H1 (cell line): ENCODE measurements around the gene ZFP90. TPM values are rescaled to one million over a fixed set of nuclear protein-coding genes. Genes with fewer than 3 reads are reported as not detected.

Experiments used
- CTCF ChIA-PET: fragments of 300-600 bp; sonication (Branson Sonifier 250); formaldehyde crosslinking; loops from one replicate; lab custom pipeline; 2021; ENCODE audit not compliant: partially characterized antibody; lab: Charles Lee
- POLR2A ChIA-PET: fragments of 300-600 bp; sonication (Branson Sonifier 250); formaldehyde crosslinking; loops from one replicate; lab custom pipeline; 2021; ENCODE audit warnings: inconsistent platforms; ENCODE audit not compliant: partially characterized antibody; lab: Charles Lee
- DNase-seq, 2 experiments: peaks; one replicate each; pipeline versions ENCODE4 v3.0.0 to v3.0.0-alpha.2; 2010 to 2022; ENCODE audit warnings: low spot score in 2 of 2, low read depth in 1 of 2, mixed read lengths in 1 of 2
- FAIRE-seq: peaks from 2 replicates; lab custom pipeline; 2011; peaks lifted over from hg19 to GRCh38; lab: Jason Lieb, UNC
- H2AFZ ChIP-seq: 2 replicates; pipeline ENCODE4 v1.8.1; 2012; ENCODE audit warnings: low read length, inconsistent platforms
- H2AK5ac ChIP-seq: 2 replicates; pipeline ENCODE4 v1.6.1; 2013; ENCODE audit warnings: low read depth, low read length
- H2BK120ac ChIP-seq: replicated peaks from 2 replicates; pipeline ENCODE3; 2013; ENCODE audit warnings: low read depth, low read length, inconsistent platforms
- H2BK12ac ChIP-seq: 2 replicates; pipeline ENCODE4 v1.6.1; 2013; ENCODE audit warnings: low read depth, low read length
- H2BK15ac ChIP-seq: 2 replicates; pipeline ENCODE4 v1.6.1; 2013; ENCODE audit warnings: low read length
- H2BK20ac ChIP-seq: 2 replicates; pipeline ENCODE4 v1.6.1; 2013; ENCODE audit warnings: low read length
- H2BK5ac ChIP-seq: 2 replicates; pipeline ENCODE4 v1.6.1; 2013; ENCODE audit warnings: low read depth, low read length
- H3K14ac ChIP-seq: 2 replicates; pipeline ENCODE4 v1.6.1; 2013; ENCODE audit warnings: inconsistent platforms; ENCODE audit not compliant: insufficient read length
- H3K18ac ChIP-seq: 2 replicates; pipeline ENCODE4 v1.6.1; 2013; ENCODE audit warnings: low read length; ENCODE audit errors: extremely low read depth
- H3K23ac ChIP-seq: 2 replicates; pipeline ENCODE4 v1.6.1; 2013; ENCODE audit warnings: inconsistent platforms; ENCODE audit not compliant: insufficient read length
- H3K23me2 ChIP-seq: 2 replicates; pipeline ENCODE4 v1.6.1; 2013; ENCODE audit warnings: low read depth, low read length
- H3K27ac ChIP-seq: 2 replicates; pipeline ENCODE4 v1.6.1; 2011; ENCODE audit warnings: low read depth, low read length, inconsistent platforms
- H3K27me3 ChIP-seq, 4 experiments: replicated peaks in 1 of 4; 1 replicate in 1 of 4; 2 replicates in 3 of 4; pipeline versions ENCODE4 v1.6.1 to v1.8.1; 2011 to 2013; ENCODE audit warnings: low read length in 3 of 4, mild to moderate bottlenecking in 3 of 4, inconsistent platforms in 2 of 4, mixed read lengths in 2 of 4, moderate library complexity in 1 of 4; ENCODE audit not compliant: control insufficient read depth in 3 of 4, insufficient read depth in 3 of 4; ENCODE audit errors: extremely low read depth in 1 of 4
- H3K36me3 ChIP-seq, 4 experiments: 2 replicates each; pipeline versions ENCODE4 v1.6.1 to v1.8.1; 2011 to 2013; ENCODE audit warnings: mild to moderate bottlenecking in 4 of 4, low read length in 3 of 4, moderate library complexity in 2 of 4, control low read depth in 1 of 4, inconsistent platforms in 1 of 4; ENCODE audit not compliant: insufficient read depth in 4 of 4, control insufficient read depth in 2 of 4
- H3K4ac ChIP-seq: replicated peaks from 2 replicates; pipeline ENCODE3; 2013; ENCODE audit warnings: low read length, low read depth, mixed read lengths, inconsistent platforms; ENCODE audit not compliant: insufficient read length
- H3K4me1 ChIP-seq, 4 experiments: replicated peaks in 1 of 4; 1 replicate in 1 of 4; 2 replicates in 3 of 4; pipeline versions ENCODE4 v1.6.1 to v1.8.1; 2011 to 2013; ENCODE audit warnings: low read length in 3 of 4, inconsistent platforms in 2 of 4, mixed read lengths in 1 of 4; ENCODE audit not compliant: insufficient read depth in 4 of 4, control insufficient read depth in 3 of 4
- H3K4me2 ChIP-seq, 2 experiments: 2 replicates each; pipeline versions ENCODE4 v1.6.1 to v1.8.1; 2011 to 2013; ENCODE audit warnings: low read depth in 2 of 2, low read length in 2 of 2, control low read depth in 1 of 2, inconsistent platforms in 1 of 2, mild to moderate bottlenecking in 1 of 2; ENCODE audit not compliant: insufficient read depth in 1 of 2
- H3K4me3 ChIP-seq, 4 experiments: fragments of 200-600, 300-600 bp in 1 of 4; sonication (generic), shearing (Covaris generic), sonication (Bioruptor Twin) in 1 of 4; 2 replicates each; pipeline versions ENCODE4 v1.5.1 to v1.8.1; 2011 to 2016; ENCODE audit warnings: low read length in 4 of 4, low read depth in 3 of 4, control low read depth in 2 of 4, inconsistent platforms in 2 of 4, mild to moderate bottlenecking in 2 of 4, mixed read lengths in 1 of 4, moderate library complexity in 1 of 4; ENCODE audit not compliant: insufficient read depth in 2 of 4; ENCODE audit errors: extremely low read depth in 1 of 4
- H3K56ac ChIP-seq: replicated peaks from 2 replicates; pipeline ENCODE3; 2013; ENCODE audit warnings: low read depth, mild to moderate bottlenecking, mixed read lengths, low read length, inconsistent platforms; ENCODE audit not compliant: insufficient read length
- H3K79me1 ChIP-seq: 2 replicates; pipeline ENCODE4 v1.6.1; 2013; ENCODE audit warnings: low read depth, low read length, control low read depth
- H3K79me2 ChIP-seq, 2 experiments: 2 replicates each; pipeline versions ENCODE4 v1.6.1 to v1.8.1; 2012 to 2013; ENCODE audit warnings: low read length in 2 of 2, mild to moderate bottlenecking in 2 of 2, inconsistent platforms in 1 of 2; ENCODE audit not compliant: insufficient read depth in 2 of 2, control insufficient read depth in 1 of 2
- H3K9ac ChIP-seq, 4 experiments: replicated peaks in 1 of 4; 1 replicate in 1 of 4; 2 replicates in 3 of 4; pipeline versions ENCODE4 v1.6.1 to v1.8.1; 2011 to 2013; ENCODE audit warnings: low read depth in 3 of 4, low read length in 3 of 4, control low read depth in 2 of 4, mild to moderate bottlenecking in 2 of 4, moderate library complexity in 2 of 4, inconsistent platforms in 1 of 4; ENCODE audit errors: extremely low read depth in 1 of 4
- H3K9me3 ChIP-seq, 2 experiments: 2 replicates each; pipeline versions ENCODE4 v1.6.1 to v1.8.1; 2012 to 2013; ENCODE audit warnings: mild to moderate bottlenecking in 2 of 2, moderate library complexity in 2 of 2, control low read depth in 1 of 2, inconsistent platforms in 1 of 2, low read depth in 1 of 2, low read length in 1 of 2, mixed read lengths in 1 of 2; ENCODE audit not compliant: insufficient read depth in 2 of 2
- H4K20me1 ChIP-seq, 2 experiments: replicated peaks in 1 of 2; 2 replicates each; pipeline versions ENCODE3 to v1.8.1; 2011 to 2013; ENCODE audit warnings: inconsistent platforms in 2 of 2, low read length in 2 of 2, mild to moderate bottlenecking in 1 of 2; ENCODE audit not compliant: insufficient read depth in 2 of 2, control insufficient read depth in 1 of 2
- H4K5ac ChIP-seq: 2 replicates; pipeline ENCODE4 v1.6.1; 2013; ENCODE audit warnings: low read length, low read depth, mixed read lengths, inconsistent platforms; ENCODE audit not compliant: insufficient read length
- H4K8ac ChIP-seq: 2 replicates; pipeline ENCODE4 v1.8.0; 2013; ENCODE audit warnings: mild to moderate bottlenecking, moderate library complexity, low read length, inconsistent platforms; ENCODE audit not compliant: insufficient read depth; ENCODE audit errors: extremely low read depth
- H4K91ac ChIP-seq: replicated peaks from 2 replicates; pipeline ENCODE3; 2013; ENCODE audit warnings: low read length, mixed read lengths, inconsistent platforms; ENCODE audit not compliant: insufficient read length
- NRF1 ChIP-seq: IDR thresholded peaks from 2 replicates; pipeline ENCODE4 v1.6.1; 2011; ENCODE audit warnings: mild to moderate bottlenecking, low read depth, low read length, improper control_type of control experiment
- PHF8 ChIP-seq: fragments of 200-600 bp; sonication (generic); conservative IDR thresholded peaks from 2 replicates; pipeline ENCODE4 v1.7.1; 2012; ENCODE audit warnings: low read depth, mild to moderate bottlenecking, inconsistent platforms, low read length, moderate library complexity
- WGBS, 2 experiments: shearing (Covaris generic) in 1 of 2; methylation state at CpG; one replicate each; pipeline versions ENCODE4 v1.1.6 to v1.1.7; 2013 to 2015; ENCODE audit warnings: low lambda C conversion rate in 2 of 2, mixed read lengths in 2 of 2, inconsistent platforms in 1 of 2, low coverage in 1 of 2, missing lambda C conversion rate in 1 of 2; ENCODE audit not compliant: insufficient replicate concordance in 2 of 2, insufficient coverage in 1 of 2, insufficient read length in 1 of 2; ENCODE audit errors: extremely low coverage in 1 of 2, missing lambda C conversion rate in 1 of 2; 5-methylcytosine and 5-hydroxymethylcytosine counted together
- polyA plus RNA-seq, 7 experiments: library from polyadenylated mRNA; depleted of rRNA in 3 of 7; stranded (reverse) in 5 of 7; unstranded in 2 of 7; fragments of >200 nt in 5 of 7; fragments of 200-250 nt in 2 of 7; gene quantifications; 1 replicate in 5 of 7; 2 replicates in 1 of 7; 4 replicates in 1 of 7; pipeline versions ENCODE4 v1.2.1 to v1.2.3, GENCODE V29; 2011 to 2013; ENCODE audit warnings: missing spikeins in 2 of 7, mixed read lengths in 2 of 7
- total RNA-seq: library from RNA; stranded (reverse); fragmentation: NEBNext Ultra II Directional; extraction: Animal tissue kit (Norgen Biotek cat#: 25700); gene quantifications from 2 replicates; pipeline ENCODE4 v1.2.1, GENCODE V29; 2021

Gene ZFP90
- total and polyA plus RNA-seq, 2 of the 8 experiments (the other 6 are each of a cell fraction or from before 2014, with no cell fraction given): 10.3 to 19.1 TPM

DNA sequence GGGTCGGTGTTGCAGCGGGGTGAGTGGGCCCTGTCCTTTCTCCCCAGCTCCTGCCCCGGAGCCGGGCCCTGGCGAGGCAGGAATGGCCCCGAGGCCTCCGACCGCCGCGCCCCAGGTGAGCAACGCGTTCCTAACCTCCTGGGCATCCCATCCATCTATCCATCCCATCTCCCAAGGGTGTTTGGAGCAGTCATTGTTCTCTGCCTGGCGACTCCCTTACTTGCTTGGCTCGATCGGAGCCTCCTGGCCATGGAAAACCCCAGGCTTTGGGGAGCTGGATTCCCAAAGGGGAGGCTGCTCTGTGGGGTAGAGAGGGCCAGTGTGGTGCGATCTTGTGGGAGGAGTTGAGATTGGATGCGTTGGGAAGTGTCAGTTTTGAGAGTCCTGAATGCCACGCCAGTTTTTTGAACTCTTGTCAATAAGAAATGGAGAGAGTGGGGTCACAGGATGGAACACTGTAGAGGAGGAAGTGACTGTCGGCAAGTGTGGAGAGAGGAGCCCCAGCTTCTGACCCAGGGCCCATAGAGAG, 684 bp downstream of the ZFP90 start:
- 4% methylated on average over 15 of the region's 19 CpGs; no CpG with 5 or more reads in 1 of the 2 experiments for WGBS, 2 experiments
- DNase-seq: peak in 1 of 2 experiments; percentile 65
- Histone ChIP-seq H3K9ac (peak overlapping the region in 3 of 4 experiments; percentile 31 to 79 (median 67); a peak in 6 of 7 replicates), H3K14ac (no peak overlapping the region), H3K4me3 (peak overlapping the region; percentile 80 to 89 (median 82)), H4K91ac (no peak overlapping the region), H4K20me1 (no peaks in the 10 kb centered on the region), H3K4me2 (peak overlapping the region; percentile 66 to 90), H2BK120ac (no peak overlapping the region), H4K8ac (peak overlapping the region; percentile 45; the same call in 1 of the 2 replicates), H3K9me3 (no peaks in the 10 kb centered on the region), H3K23me2 (no peaks in the 10 kb centered on the region; the same call in 1 of the 2 replicates), H3K18ac (peak overlapping the region; percentile 55), H3K4me1 (no peaks in the 10 kb centered on the region; a peak in 1 of 7 replicates), H3K4ac (peak overlapping the region; percentile 0), H3K27ac (no peak overlapping the region), H2BK15ac (no peak overlapping the region), H3K79me2 (peaks cover 0 to 7% of the 10 kb centered on the region in 2 experiments; a peak in 1 of 4 replicates), H2AK5ac (no peak overlapping the region), H3K27me3 (no peaks in the 10 kb centered on the region), H2BK20ac (no peak overlapping the region), H2BK5ac (no peak overlapping the region; the same call in 1 of the 2 replicates), H2BK12ac (no peak overlapping the region), H3K56ac (no peak overlapping the region), H3K36me3 (peaks cover 0 to 6% (median 3%) of the 10 kb centered on the region in 4 experiments; a peak in 2 of 8 replicates), H3K79me1 (no peaks in the 10 kb centered on the region), H3K23ac (no peak overlapping the region), H2AFZ (no peak overlapping the region), H4K5ac (peak overlapping the region; percentile 55)
- ChIA-PET POLR2A (interaction anchor here (0.6 to 2.5 kb wide), 6 partner anchors 10 to 1049 kb away, joined by 3 to 11 read pairs (median 4); no protein-coding TSS in a partner anchor), CTCF (interaction anchor here (1.2 to 1.6 kb wide), 3 partner anchors 11 to 54 kb away, joined by 3 to 9 read pairs (median 6); no protein-coding TSS in a partner anchor)
- TF ChIP-seq NRF1: no peak
- 0 out of 2 replicates have a peak, but pooled peaks have one; percentile 13 for TF ChIP-seq PHF8
- no peak for FAIRE-seq
